ENCODE measurements around the gene DNAJC30. TPM values are rescaled to one million over a fixed set of nuclear protein-coding genes. Genes with fewer than 3 reads are reported as not detected.

DNAJC30 gene
- total RNA-seq, result 1 to 10 TPM; 8.7 to 9.9 (median 9.3) TPM
- 4.4 TPM for total RNA-seq (2013)

GRCh38 chr7:73683056-73683787 lies at the start of gene DNAJC30, which contains the start of gene BUD23:
TSS of gene DNAJC30 (minus strand) at chr7:73683453. CDS start at chr7:73683423, 30 bp downstream.
TSS of gene BUD23 (plus strand) at chr7:73683597. CDS start at chr7:73683626, 29 bp downstream.
- H3K9me3 Mint-ChIP-seq, result no peaks in the 10 kb centered on the region
- Histone ChIP-seq H3K27ac (ENCODE audit: low read length) (peak within 1 kb of the TSS; percentile 85), H3K36me3 (ENCODE audit: control insufficient read depth, insufficient read depth, low read length) (peaks cover 13% of the 10 kb centered on the region), H3K4me1 (ENCODE audit: control insufficient read depth, insufficient read depth, low read length) (peaks cover 23% of the 10 kb centered on the region), H3K27me3 (ENCODE audit: control insufficient read depth, insufficient read depth, low read length) (no peaks in the 10 kb centered on the region), H3K4me3 (ENCODE audit: low read length) (peak within 1 kb of the TSS; percentile 98), H3K9me3 (ENCODE audit: control insufficient read depth, insufficient read depth, low read length) (no peaks in the 10 kb centered on the region)
- H3K27ac Mint-ChIP-seq, result peak within 1 kb of the TSS; percentile 94 to 97
- no peak for TF ChIP-seq CTCF (IDR thresholded peaks at IDR 0.05)
- no peaks in the 10 kb centered on the region for H3K36me3 Mint-ChIP-seq
- H3K4me3 Mint-ChIP-seq, result peak within 1 kb of the TSS; percentile 99
- intact Hi-C loops (cut with micrococcal nuclease), result loop anchor here (1.0 to 5.0 kb wide), 2 partner anchors 34 to 55 kb away; partner anchors contain the start of genes ABHD11 and STX1A
- WGBS (ENCODE audit: insufficient coverage), result under 1% methylated on average over 68 of the region's 68 CpGs
- H3K4me1 Mint-ChIP-seq, result peaks cover 30% of the 10 kb centered on the region in 2 donors
- peak; percentile 86 to 96 for DNase-seq
- no peaks in the 10 kb centered on the region for H3K27me3 Mint-ChIP-seq (ENCODE audit: low read depth in 2 of 2)
- peak; percentile 96 to 98 (median 97) for ATAC-seq

GRCh38 chr7:73732397-73732796 lies 49.1 kb upstream of the DNAJC30 start:
- no peak overlapping the region for H3K27ac Mint-ChIP-seq
- peaks cover 3% of the 10 kb centered on the region for H3K27me3 ChIP-seq (ENCODE audit: control insufficient read depth, insufficient read depth, low read length)
- H3K4me3 Mint-ChIP-seq, result no peak overlapping the region
- ATAC-seq (no peak), DNase-seq (no peak)
- H3K9me3 Mint-ChIP-seq, result no peaks in the 10 kb centered on the region
- H3K27me3 Mint-ChIP-seq (ENCODE audit: low read depth in 2 of 2), result peaks cover 7 to 11% of the 10 kb centered on the region in 2 donors
- H3K4me1 ChIP-seq (ENCODE audit: control insufficient read depth, insufficient read depth, low read length), result peaks cover 9% of the 10 kb centered on the region
- WGBS (ENCODE audit: insufficient coverage), result 83% methylated on average over 2 of the region's 2 CpGs
- H3K4me3 ChIP-seq (ENCODE audit: low read length), result no peak overlapping the region
- no peak overlapping the region for H3K27ac ChIP-seq (ENCODE audit: low read length)
- H3K36me3 ChIP-seq (ENCODE audit: control insufficient read depth, insufficient read depth, low read length), result peaks cover 12% of the 10 kb centered on the region
- H3K36me3 Mint-ChIP-seq, result no peaks in the 10 kb centered on the region
- H3K9me3 ChIP-seq (ENCODE audit: control insufficient read depth, insufficient read depth, low read length), result no peaks in the 10 kb centered on the region
- intact Hi-C loops (cut with micrococcal nuclease), result no loop called here
- peaks cover 5 to 14% of the 10 kb centered on the region in 2 donors for H3K4me1 Mint-ChIP-seq
- TF ChIP-seq CTCF (IDR thresholded peaks at IDR 0.05), result no peak

- Mint-ChIP-seq H3K27me3 (ENCODE audit: low read depth in 2 of 2) (peaks cover 7 to 11% of the 10 kb centered on the region in 2 donors), H3K4me3 (no peak overlapping the region), H3K9me3 (no peaks in the 10 kb centered on the region), H3K27ac (no peak overlapping the region), H3K4me1 (peaks cover 5% of the 10 kb centered on the region in 2 donors), H3K36me3 (no peaks in the 10 kb centered on the region)
- TF ChIP-seq CTCF (IDR thresholded peaks at IDR 0.05), result no peak
- intact Hi-C loops (cut with micrococcal nuclease), result no loop called here
- Histone ChIP-seq H3K27me3 (ENCODE audit: control insufficient read depth, insufficient read depth, low read length) (peaks cover 5% of the 10 kb centered on the region), H3K27ac (ENCODE audit: low read length) (no peak overlapping the region), H3K4me3 (ENCODE audit: low read length) (no peak overlapping the region), H3K36me3 (ENCODE audit: control insufficient read depth, insufficient read depth, low read length) (no peaks in the 10 kb centered on the region), H3K4me1 (ENCODE audit: control insufficient read depth, insufficient read depth, low read length) (peaks cover 7% of the 10 kb centered on the region), H3K9me3 (ENCODE audit: control insufficient read depth, insufficient read depth, low read length) (no peaks in the 10 kb centered on the region)
- DNase-seq (no peak), ATAC-seq (no peak)
- WGBS (ENCODE audit: insufficient coverage), result 18% methylated on average over 3 of the region's 3 CpGs
Measured at GRCh38 chr7:73730485-73730884, 47.2 kb upstream of the DNAJC30 start.

Data from natural killer cell (primary cell).